ENCODE measurements around the gene IKZF2.

The IKZF2 gene

GRCh38 chr2:213152065-213152794 lies 818 bp upstream of the IKZF2 start:
- DNase-seq = no peak

DNA sequence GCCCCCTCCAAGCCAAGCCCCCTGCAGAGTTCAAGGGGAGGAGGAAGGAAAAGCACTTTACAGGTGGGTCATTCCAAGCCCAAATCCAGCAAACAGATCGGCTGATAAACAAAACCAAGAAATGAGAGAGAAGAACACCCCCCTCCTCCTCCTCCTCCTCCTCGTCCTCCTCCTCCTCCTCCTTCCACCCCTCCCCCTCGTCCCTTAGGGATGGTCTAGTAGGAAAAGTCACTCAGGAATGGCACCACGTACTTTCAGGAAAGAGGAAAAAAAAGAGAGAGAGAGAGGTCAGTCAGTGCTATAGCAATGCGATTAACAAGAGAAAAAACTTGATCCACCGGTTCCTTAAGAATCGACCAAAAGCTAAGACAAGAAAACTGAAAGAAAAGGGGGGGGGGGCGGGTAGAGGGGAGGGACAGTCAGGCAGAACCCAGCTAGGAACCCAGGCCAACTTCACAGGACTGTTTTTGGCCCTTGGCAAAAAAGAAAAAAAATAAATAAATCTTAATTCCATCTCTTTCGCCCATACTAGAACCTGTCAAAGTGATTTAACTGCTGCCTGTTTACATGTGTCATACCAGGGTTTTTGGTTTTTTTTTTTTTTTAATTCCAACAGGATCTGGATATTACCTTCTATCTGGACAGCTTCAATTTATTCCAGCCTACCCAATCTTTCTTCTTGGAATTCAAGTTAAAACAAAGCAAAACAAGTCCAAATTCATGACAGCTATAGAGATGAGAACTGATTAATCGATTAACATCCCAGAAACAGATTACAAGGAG lies 906 bp downstream of the IKZF2 start:
- no peak for DNase-seq

DNA sequence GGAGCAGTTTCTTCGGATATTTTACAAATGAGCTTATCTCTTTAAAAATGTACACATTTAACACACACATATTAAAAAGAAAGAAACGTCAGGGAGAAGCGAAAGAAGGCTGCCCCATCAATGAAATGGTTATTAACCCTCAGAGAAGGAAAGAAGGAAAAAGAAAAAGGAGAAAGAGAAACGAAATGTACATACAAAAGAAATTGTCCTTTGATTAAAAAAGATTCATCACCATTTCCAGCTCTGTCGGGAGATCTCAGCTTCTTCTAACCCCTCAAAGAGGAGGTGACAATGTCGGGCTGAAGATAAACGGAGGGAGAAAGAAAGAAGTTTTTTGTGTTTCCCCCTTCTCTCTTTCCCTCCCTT lies 1.5 kb downstream of the IKZF2 start:
- no peak for DNase-seq

DNA sequence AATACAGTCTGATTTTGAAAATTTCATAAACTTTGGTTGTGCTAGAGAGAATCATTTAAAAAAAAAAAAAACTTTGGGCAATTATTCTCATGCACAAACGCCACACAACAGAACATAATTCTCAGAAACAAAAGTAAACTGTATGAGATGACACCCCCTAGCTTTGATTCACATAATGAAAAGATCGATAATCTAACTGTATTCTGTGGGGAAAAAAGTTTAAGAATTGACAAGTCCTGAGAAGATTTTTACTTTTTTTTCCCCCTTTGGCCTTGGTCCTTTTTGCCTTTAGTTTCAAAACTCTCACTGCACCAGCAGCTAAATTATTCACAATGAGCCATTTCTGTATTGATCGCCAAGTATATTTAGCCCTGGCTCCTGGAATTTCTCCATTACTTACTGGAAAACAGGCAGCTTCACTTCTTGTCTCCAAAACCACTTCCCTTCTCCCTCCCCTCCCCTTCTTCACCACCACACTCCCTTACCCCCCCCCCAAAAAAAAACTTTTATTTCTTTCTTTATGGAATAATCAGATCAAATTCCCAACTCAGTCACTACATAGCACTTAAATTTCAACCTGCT lies 2.0 kb downstream of the IKZF2 start:
- no peak for DNase-seq

DNA sequence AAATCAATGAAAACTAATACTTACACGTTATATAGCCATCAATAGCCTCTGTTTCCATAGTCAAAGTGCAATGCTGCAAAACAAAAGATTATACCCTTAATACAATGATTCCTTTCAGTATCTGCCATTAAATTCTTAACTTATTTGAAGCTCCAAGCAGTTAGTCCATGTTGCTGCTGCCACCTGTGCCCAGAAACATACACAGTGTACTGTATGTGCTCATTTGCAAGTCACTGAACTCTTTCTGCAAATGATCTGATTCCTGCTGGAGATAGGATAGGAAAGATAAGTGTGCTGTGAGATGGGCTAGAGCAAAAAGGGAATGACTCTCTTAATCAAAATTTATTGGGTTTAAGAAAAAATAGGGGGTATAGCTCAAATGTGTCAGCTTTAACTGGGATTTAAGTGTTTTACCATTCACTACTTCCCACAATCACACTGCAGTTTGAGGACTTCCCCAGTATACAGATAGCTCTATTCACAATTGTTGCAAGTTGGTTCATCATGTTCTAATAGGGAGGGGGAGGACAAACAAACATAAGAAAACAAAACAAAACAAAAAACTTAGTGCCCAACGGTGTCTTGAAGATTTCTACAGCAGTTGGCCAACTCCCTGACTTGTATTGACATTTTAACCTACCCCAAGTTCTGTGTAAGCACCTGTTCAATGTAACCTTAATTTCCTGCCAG lies 2.7 kb downstream of the IKZF2 start:
- DNase-seq = no peak

GRCh38 chr2:213147538-213147937 lies 3.9 kb downstream of the IKZF2 start:
- no peak for DNase-seq

- DNase-seq = no peak
Measured at GRCh38 chr2:213145715-213146242, 5.6 kb downstream of the IKZF2 start.

DNA sequence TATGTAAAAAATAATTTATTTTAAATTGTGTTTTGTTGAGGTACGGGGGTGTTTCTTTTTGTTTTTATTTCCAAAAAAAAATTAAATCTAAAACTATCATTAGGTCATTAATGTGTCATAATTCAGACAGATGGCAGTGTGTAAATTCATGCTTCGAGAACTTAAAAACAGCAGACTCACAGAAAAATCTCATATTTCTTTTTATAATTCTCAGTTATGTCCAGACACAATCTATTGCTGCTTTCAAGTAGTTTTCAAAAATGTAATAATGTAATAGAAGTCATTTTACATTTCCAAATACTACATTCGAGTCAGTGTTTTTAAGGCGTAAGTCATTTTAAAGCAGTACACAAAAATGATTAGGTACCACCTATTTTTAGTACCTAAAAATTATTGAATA lies 14.3 kb downstream of the IKZF2 start:
- DNase-seq = no peak

DNA sequence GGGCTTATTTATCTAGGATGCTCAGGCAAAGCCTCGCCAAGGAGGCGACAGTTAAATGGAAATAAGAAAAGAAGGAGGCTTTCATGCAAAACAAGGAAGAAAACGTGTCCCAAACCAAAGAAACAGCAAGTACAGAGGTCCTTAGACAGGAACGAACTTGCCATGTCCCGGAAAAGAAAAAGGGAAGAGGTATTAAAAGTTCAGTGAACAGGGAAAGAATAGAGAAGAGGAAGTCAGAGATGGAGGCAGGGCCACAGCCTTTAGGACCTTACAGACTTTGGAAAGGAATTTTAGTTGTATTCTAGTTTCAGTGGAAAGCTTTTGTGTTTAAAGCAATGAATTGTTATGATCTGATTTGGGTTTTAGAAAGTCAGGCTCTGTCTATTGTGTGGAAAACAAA lies 22.1 kb downstream of the IKZF2 start:
- no peak for DNase-seq

DNA sequence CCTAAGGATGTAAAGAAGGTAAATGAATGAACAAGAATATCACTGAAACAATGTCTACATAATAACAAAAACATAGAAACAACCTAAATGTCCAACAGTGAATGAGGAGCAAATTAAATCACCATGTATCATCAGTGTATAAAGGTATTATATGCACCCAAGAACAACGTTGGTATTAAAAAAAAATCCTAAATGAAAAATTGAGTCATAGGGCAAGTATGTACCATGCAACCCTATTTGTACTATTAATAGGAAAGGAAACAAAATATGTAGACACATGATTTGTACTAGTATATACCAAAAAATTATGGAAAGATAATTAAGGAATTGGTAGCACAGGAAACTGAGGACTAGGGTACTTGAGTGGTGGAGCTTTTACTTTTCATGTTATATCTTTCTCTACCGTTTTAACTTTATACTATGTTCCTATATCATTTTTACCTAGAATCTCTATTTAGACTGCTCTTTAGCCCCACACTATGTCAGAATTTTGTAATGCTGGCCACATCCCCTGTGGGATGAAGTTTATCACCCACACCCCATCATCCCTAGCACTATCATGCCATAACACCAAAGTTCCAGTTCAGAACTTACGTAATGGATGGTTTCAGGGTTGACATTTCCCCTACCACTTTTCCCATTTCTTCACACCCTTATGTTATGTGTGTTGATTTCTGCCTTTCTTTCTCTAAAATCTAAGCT lies 25.6 kb downstream of the IKZF2 start:
- DNase-seq = no peak

- DNase-seq = no peak
Measured at GRCh38 chr2:213122725-213123124, 28.7 kb downstream of the IKZF2 start.

DNA sequence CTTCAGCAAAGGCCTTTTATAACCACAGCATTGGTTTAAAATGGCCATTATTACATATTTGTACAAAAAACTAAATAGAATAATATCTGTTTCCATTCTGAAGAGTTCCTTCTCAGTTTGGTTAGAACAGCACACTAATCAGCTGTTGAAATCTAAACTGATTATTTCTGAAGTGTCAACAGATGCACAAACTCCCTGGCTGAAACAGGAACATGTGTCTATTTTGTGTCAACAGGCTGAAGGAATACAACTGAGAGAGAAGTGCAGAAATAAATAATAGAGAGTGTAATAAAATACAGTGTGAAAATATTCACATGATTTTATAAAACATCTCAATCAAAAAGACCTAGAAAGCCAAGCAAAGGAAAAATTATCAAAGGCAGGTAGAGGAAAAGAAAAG lies 29.7 kb downstream of the IKZF2 start:
- DNase-seq = no peak

DNA sequence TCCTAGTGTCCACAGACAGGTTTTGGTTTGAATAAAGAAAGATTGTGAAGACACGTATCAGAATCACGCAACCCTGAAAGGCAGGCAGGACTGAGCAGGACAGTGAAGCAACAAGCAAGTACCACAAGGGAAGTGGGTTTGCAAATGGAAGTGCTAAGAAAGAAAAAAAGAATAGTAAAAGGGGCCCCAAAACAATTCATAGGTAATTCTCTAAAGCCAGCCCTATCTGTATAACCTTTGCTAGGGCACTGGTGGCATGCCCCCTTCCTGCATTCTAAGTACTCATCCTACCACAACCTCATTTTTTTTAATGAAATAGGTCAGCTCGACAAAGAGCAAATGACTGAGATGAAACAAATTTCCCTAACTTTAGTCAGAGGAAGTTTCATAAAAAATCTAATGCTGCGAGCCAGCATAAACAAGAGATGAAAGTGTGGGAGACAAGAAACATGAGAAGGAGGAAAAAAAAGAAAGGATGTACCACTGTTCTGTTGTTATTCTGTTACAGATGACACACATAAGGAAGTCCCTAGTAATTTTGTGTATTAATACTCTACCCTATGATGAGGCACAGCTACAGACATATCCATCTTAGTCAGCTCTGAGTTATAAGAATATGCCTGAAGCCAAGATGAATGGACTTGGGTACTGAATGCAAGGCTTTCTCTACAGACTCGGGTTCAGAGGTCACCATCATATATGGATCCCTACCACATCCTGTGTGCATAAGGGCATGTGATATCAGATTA lies 32.2 kb downstream of the IKZF2 start:
- no peak for DNase-seq

GRCh38 chr2:213108308-213108707 lies 43.1 kb downstream of the IKZF2 start:
- DNase-seq = no peak

DNA sequence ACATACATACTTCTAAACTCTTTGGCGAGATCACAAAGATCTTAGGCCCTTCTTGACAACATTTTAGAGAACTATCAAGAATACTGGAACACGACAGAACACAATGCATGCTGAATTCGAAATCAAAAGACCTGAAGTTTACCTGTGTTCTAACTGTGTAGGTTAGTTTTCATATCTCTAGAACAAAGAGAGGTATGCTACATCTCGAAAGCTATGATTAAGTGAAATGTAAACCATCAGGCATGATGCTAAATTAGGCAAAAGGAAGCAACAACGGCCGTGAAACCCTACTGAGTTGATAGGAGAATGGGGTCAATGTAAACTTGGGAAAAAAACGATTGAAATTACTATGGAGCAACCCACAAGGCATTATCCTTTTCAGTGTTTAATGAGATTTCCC lies 43.7 kb downstream of the IKZF2 start:
- DNase-seq = no peak

DNA sequence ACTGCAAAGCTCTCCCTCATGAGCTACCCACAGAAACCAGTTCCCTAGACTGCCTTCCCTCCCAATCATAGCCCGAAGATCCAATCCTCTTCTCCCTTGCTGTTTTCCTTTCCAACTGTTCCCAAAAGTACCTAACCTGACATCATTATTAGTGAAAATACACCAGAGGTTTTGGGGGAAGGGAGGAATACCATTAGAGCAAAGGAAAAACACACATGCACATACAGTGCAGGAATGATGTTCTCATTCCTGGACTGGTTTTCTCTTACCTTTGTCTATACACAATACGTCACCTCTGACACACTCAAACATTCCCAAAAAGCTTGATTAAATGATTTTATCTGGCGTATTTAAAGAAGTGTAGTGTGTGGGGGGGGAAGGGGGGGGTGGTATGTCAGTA lies 46.2 kb downstream of the IKZF2 start:
- DNase-seq = no peak

GRCh38 chr2:213104903-213105202 lies 46.6 kb downstream of the IKZF2 start:
- no peak for DNase-seq

DNA sequence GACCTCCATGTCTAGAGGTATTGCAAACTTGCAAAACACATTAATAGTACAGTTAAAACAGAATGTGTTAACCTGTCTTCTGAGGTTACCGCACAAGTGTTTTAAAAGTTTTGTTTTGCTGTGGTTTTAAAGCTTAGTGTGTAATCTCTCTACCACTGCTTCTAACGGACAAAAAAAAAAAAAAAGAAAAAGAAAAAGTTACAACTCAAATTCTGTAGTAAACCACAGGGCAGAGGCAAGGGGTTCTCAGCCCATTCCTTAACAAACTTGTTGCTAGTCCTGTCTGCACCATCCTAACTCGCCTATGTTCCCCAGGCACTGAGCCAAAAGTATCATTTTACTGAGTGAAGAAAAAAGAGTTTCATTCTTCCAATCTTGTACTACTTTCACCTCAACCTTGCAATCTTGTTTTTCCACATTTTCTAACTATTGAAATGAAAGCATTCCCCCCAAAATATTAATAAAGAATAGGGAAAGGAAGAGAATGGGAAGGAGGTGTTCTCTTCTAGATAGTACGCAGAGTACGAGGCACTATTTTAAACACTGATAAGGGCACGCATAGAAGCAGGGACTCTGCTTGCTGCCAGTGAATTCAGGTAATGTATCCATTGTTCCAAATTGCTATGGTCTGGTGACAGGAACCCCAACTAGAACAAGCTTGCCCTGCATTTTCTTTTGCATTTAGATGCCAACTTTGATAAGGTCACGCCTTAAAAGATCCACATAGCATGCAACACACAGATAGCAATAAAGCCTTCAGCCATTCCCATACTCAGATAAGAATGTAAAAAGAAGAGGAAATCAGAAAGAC lies 47.1 kb downstream of the IKZF2 start:
- DNase-seq = no peak

DNA sequence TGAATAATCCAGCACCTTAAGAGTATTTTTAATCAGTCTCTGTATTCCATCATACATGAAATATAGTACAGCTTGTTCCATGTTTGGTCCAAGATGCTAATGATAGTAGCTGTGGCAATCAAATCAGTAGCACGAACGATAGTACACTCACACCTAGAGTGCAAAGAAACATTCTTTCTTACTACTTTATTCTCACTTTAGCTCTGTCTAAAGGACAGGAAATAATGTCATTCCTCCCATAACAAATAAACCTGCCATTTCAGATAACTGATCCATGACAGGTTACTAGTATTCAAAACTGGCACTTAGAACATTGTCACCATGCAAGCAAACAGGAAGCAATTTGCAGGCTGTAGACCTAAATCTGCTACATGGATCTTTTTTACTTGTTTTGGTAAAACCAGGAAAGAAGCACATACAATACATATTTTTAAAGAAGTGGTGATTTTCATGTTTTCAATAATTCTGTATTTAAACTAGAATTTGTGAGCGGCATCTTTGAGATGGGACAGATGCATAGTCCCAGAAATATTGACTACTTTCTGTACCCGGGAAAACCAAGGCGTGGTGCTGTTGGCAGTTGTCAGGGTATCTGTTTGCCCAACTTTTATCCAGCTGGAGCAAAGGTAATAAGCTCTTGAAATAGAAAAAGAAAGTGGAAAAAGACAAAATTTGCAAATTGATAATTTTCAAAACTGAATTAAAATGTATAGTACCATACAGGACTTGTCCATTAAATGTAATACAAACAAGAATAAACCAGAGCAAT lies 49.5 kb downstream of the IKZF2 start:
- DNase-seq = no peak

DNA sequence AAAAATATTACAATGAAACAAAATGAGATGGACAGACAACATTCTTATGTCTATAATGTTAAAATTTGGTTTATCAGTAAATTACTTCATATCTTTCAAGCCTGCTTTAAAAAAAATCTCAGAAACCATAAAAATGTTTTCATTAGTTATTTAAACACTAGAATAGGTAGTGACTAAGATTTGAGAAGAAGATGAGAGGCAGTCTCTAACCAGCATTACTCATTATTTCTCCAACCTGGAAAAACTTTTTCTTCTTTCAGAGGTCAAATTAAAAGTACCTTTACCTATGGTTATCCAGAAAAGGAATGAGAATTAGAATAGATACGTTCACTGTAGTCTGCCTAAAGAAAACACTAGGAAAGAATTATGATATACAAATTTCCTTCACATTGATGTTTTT lies 50.3 kb downstream of the IKZF2 start:
- no peak for DNase-seq

DNA sequence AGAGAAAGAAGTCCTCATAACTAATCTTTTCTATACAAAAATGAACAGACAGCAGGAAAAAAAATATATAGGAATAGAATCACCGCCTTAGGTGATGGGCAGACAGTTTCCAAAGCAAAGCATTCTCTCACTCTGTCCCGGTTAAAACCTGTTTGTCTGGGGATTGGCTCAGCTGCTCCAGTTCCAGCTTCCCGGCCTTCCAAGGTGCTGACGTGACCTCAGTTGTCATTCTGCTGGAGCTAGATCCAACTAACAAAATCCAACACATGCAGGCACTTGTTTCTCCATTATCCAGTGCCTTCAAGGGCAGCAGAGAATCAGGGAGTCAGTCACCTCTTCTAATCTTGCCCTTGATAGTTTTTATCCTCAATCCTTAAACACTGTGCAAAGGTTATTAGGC lies 52.8 kb downstream of the IKZF2 start:
- DNase-seq = no peak

Data from NCI-H1694 (cell line).